Panc1 (cell line): ENCODE measurements around the gene SEH1L. TPM values are rescaled to one million over a fixed set of nuclear protein-coding genes. Genes with fewer than 3 reads are reported as not detected.

Source experiments
- ATAC-seq: fragments of 200-7000 bp; cut with Tn5 transposase; 2 replicates; pipeline ENCODE4 v1.9.1; 2020; ENCODE audit warnings: mild to moderate bottlenecking, moderate library complexity
- BruUV-seq: library from RNA; stranded (reverse); fragments of 400-500 nt; replicated peaks from 2 replicates; lab custom pipeline; 2021; lab: Mats Ljungman, UMichigan
- CTCF ChIA-PET: fragments of 300-600 bp; sonication (Branson Sonifier 250); formaldehyde crosslinking; loops from one replicate; lab custom pipeline; 2022; ENCODE audit warnings: antibody characterized with exemption; lab: Charles Lee
- POLR2A ChIA-PET: fragments of 300-600 bp; sonication (Branson Sonifier 250); formaldehyde crosslinking; loops from one replicate; lab custom pipeline; 2022; ENCODE audit warnings: antibody characterized with exemption; lab: Charles Lee
- DNase-seq: peaks from one replicate; pipeline ENCODE4 v3.0.0-alpha.2; 2010; ENCODE audit warnings: low read depth, low spot score
- H3K27ac ChIP-seq: 2 replicates; pipeline ENCODE4 v1.5.1; 2011; ENCODE audit warnings: mild to moderate bottlenecking, low read length, inconsistent platforms
- H3K27me3 ChIP-seq: fragments of 200-500 bp; sonication (Bioruptor generic); 2 replicates; pipeline ENCODE4 v1.6.0; 2014; ENCODE audit warnings: low read length, inconsistent platforms; ENCODE audit not compliant: control insufficient read depth, insufficient read depth
- H3K36me3 ChIP-seq: fragments of 200-500 bp; sonication (Bioruptor generic); 2 replicates; pipeline ENCODE4 v1.5.1; 2014; ENCODE audit warnings: inconsistent platforms, mild to moderate bottlenecking, low read length, moderate library complexity; ENCODE audit not compliant: control insufficient read depth, insufficient read depth
- H3K4me1 ChIP-seq: 2 replicates; pipeline ENCODE4 v1.5.1; 2011; ENCODE audit warnings: inconsistent platforms, mild to moderate bottlenecking, low read length, moderate library complexity; ENCODE audit not compliant: control insufficient read depth, insufficient read depth
- H3K4me3 ChIP-seq, 2 experiments: 2 replicates each; pipeline ENCODE4 v1.5.1; 2011 to 2012; ENCODE audit warnings: low read depth in 2 of 2, low read length in 2 of 2, mild to moderate bottlenecking in 2 of 2, inconsistent platforms in 1 of 2, moderate library complexity in 1 of 2
- H3K9me3 ChIP-seq: fragments of 200-500 bp; sonication (Bioruptor generic); 2 replicates; pipeline ENCODE4 v1.5.1; 2014; ENCODE audit warnings: low read depth, mild to moderate bottlenecking, inconsistent platforms, low read length, moderate library complexity; ENCODE audit not compliant: control insufficient read depth, insufficient read depth
- POLR2AphosphoS5 ChIP-seq: IDR thresholded peaks from 2 replicates; pipeline ENCODE4 v1.6.1; 2012; ENCODE audit warnings: mild to moderate bottlenecking, low read depth, low read length, moderate library complexity
- SIN3A ChIP-seq: IDR thresholded peaks from 2 replicates; pipeline ENCODE4 v1.6.1; 2012; ENCODE audit warnings: low read depth, mild to moderate bottlenecking, low read length, moderate library complexity, borderline replicate concordance; ENCODE audit not compliant: insufficient read depth
- TCF7L2 ChIP-seq: IDR thresholded peaks from 2 replicates; pipeline ENCODE4 v1.6.1; 2011; ENCODE audit warnings: mild to moderate bottlenecking, low read depth, low read length, inconsistent platforms
- in situ Hi-C: cut with HindIII; loops from 2 replicates; pipeline ENCODE4 v1.10.0; 2016; ENCODE audit warnings: low sequenced_read_pairs, low pct_unique_long_range_greater_than_20kb
- intact Hi-C: fragments of 100-400 bp; cut with micrococcal nuclease; formaldehyde crosslinking; loops from one replicate; pipeline ENCODE4 v1.10.0; 2022; ENCODE audit not compliant: unreplicated experiment
- total RNA-seq: library from RNA; stranded (reverse); gene quantifications from one replicate; pipeline ENCODE4 v1.2.1, GENCODE V29; 2021; ENCODE audit not compliant: unreplicated experiment
- TF ChIP-seq, protein P1 (sequence below): fragments of 450-650 bp; IDR thresholded peaks from 2 replicates; pipeline ENCODE4 v1.5.1; 2017; ENCODE audit warnings: mild to moderate bottlenecking
- TF ChIP-seq, protein P2 (sequence below), 2 experiments: IDR thresholded peaks; 2 replicates each; pipeline ENCODE4 v1.6.1; 2011 to 2012; ENCODE audit warnings: low read depth in 2 of 2, control low read depth in 1 of 2, low read length in 1 of 2, mild to moderate bottlenecking in 1 of 2, moderate library complexity in 1 of 2; ENCODE audit not compliant: insufficient read depth in 1 of 2

SEH1L gene
- total RNA-seq, 1 experiment from 2014 or later = 86.5 TPM

DNA sequence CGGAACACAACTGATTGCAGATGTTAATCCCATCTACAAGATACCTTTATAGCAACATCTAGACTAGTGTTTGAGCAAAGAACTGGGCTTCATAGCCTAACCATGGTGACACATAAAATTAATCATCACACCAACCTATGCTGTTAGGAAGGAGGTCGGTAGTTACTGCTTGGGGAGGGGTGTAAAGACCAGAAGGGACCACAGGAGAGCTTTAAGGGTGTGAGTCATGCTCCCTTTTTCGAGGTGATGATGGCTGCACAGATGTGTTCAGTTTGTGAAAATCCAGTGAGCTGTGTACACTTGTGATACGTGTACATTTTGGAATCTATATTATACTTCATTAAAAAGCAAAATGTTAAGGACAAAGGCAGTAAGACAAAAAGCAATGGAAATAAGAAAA is 4.6 kb upstream of the SEH1L start:
- no TSS peak for BruUV-seq
- H3K4me3 ChIP-seq = no peak overlapping the region
- CTCF ChIA-PET = no interaction called here
- no peaks in the 10 kb centered on the region; the same call in 1 of the 2 replicates for H3K36me3 ChIP-seq
- TF ChIP-seq, protein P1, sequence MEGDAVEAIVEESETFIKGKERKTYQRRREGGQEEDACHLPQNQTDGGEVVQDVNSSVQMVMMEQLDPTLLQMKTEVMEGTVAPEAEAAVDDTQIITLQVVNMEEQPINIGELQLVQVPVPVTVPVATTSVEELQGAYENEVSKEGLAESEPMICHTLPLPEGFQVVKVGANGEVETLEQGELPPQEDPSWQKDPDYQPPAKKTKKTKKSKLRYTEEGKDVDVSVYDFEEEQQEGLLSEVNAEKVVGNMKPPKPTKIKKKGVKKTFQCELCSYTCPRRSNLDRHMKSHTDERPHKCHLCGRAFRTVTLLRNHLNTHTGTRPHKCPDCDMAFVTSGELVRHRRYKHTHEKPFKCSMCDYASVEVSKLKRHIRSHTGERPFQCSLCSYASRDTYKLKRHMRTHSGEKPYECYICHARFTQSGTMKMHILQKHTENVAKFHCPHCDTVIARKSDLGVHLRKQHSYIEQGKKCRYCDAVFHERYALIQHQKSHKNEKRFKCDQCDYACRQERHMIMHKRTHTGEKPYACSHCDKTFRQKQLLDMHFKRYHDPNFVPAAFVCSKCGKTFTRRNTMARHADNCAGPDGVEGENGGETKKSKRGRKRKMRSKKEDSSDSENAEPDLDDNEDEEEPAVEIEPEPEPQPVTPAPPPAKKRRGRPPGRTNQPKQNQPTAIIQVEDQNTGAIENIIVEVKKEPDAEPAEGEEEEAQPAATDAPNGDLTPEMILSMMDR = no peak
- TF ChIP-seq, protein P2, sequence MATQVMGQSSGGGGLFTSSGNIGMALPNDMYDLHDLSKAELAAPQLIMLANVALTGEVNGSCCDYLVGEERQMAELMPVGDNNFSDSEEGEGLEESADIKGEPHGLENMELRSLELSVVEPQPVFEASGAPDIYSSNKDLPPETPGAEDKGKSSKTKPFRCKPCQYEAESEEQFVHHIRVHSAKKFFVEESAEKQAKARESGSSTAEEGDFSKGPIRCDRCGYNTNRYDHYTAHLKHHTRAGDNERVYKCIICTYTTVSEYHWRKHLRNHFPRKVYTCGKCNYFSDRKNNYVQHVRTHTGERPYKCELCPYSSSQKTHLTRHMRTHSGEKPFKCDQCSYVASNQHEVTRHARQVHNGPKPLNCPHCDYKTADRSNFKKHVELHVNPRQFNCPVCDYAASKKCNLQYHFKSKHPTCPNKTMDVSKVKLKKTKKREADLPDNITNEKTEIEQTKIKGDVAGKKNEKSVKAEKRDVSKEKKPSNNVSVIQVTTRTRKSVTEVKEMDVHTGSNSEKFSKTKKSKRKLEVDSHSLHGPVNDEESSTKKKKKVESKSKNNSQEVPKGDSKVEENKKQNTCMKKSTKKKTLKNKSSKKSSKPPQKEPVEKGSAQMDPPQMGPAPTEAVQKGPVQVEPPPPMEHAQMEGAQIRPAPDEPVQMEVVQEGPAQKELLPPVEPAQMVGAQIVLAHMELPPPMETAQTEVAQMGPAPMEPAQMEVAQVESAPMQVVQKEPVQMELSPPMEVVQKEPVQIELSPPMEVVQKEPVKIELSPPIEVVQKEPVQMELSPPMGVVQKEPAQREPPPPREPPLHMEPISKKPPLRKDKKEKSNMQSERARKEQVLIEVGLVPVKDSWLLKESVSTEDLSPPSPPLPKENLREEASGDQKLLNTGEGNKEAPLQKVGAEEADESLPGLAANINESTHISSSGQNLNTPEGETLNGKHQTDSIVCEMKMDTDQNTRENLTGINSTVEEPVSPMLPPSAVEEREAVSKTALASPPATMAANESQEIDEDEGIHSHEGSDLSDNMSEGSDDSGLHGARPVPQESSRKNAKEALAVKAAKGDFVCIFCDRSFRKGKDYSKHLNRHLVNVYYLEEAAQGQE (IDR thresholded peaks at IDR 0.05; ENCODE audit: insufficient read depth in 1 of 2, low read depth in 2 of 2, low read length in 1 of 2) = no peak
- TF ChIP-seq TCF7L2 = no peak
- no peak for TF ChIP-seq SIN3A
- TF ChIP-seq POLR2AphosphoS5 = no peak
- in situ Hi-C loops = no loop called here
- peaks cover 17% of the 10 kb centered on the region for H3K4me1 ChIP-seq
- H3K27me3 ChIP-seq = no peaks in the 10 kb centered on the region
- POLR2A ChIA-PET = no interaction called here
- ATAC-seq = no peak
- no peak for DNase-seq
- H3K27ac ChIP-seq = no peak overlapping the region
- H3K9me3 ChIP-seq = no peaks in the 10 kb centered on the region
- intact Hi-C loops = no loop called here

DNA sequence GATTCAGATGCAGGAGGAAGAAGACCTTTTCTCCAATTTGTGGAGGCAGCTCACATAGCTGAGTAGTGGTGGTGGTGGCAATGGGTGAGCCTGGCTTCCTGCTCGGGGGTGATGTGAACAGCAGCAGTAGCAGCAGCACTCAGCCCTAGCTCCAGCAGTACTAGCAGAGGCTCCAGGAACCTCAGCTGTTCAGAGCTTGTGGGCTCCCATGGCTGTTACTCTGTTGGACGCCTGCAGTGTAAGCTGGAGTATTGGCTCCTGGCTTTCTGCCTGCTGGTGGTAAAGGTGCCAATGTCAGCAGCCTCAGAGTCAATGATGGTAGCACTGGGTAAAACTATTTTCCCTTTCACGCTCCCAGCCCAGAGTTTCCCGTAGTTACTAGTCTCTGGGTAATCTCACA is 3.1 kb upstream of the SEH1L start:
- BruUV-seq = no TSS peak

More for the DNA sequence above, 3.1 kb upstream of the SEH1L start:
- Histone ChIP-seq H3K4me3 (no peak overlapping the region), H3K27me3 (no peaks in the 10 kb centered on the region), H3K9me3 (no peaks in the 10 kb centered on the region), H3K36me3 (no peaks in the 10 kb centered on the region; the same call in 1 of the 2 replicates), H3K4me1 (peaks cover 17% of the 10 kb centered on the region), H3K27ac (peak overlapping the region; percentile 13)
- ATAC-seq (no peak), DNase-seq (no peak)
- ChIA-PET CTCF (no interaction called here), POLR2A (interaction anchor here (0.7 kb wide), 1 partner anchor 61 kb away, joined by 4 read pairs; the partner anchor contains the start of gene PTPN2)
- in situ Hi-C loops = no loop called here
- TF ChIP-seq TCF7L2 (no peak), POLR2AphosphoS5 (no peak), SIN3A (no peak)
- TF ChIP-seq, protein P1 = no peak
- TF ChIP-seq, protein P2 (IDR thresholded peaks at IDR 0.05; ENCODE audit: insufficient read depth in 1 of 2, low read depth in 2 of 2, low read length in 1 of 2) = no peak
- intact Hi-C loops = no loop called here
